ENCODE measurements around the gene SSTR4. TPM values are rescaled to one million over a fixed set of nuclear protein-coding genes. Genes with fewer than 3 reads are reported as not detected.

Gene SSTR4
- total and polyA plus RNA-seq, 2 experiments from 2014 or later, result not detected

DNA sequence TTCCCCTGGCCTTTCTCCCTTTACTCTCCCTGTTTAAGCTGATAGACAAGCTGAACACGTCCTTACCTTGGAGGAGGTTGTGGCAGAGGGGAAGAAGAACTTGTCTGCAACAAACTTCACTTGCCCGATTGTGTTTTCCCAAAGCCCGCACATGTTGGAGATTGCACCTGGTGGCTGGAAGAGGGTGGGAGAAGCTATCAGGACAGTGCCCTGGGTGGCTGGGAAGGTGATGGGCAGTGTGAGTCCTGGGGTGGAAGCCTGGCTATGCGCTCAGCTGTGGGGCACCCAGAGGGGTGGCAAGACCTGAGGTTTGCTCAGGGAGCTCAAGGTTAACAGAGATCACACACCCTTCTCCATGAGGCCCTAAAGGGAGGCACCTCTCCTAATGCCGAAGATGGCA is 25.0 kb upstream of the SSTR4 start:
- H3K79me2 ChIP-seq (ENCODE audit: insufficient read depth), result no peaks in the 10 kb centered on the region
- H3K9ac ChIP-seq, result no peak overlapping the region
- H3K4me3 ChIP-seq, result no peak overlapping the region
- H3K4me1 ChIP-seq (ENCODE audit: insufficient read depth), result peaks cover 6% of the 10 kb centered on the region
- no peaks in the 10 kb centered on the region for H3K9me2 ChIP-seq (ENCODE audit: insufficient read depth)
- H4K20me1 ChIP-seq (ENCODE audit: insufficient read depth), result no peaks in the 10 kb centered on the region
- H3K9me3 ChIP-seq (ENCODE audit: low read depth), result no peaks in the 10 kb centered on the region
- TF ChIP-seq EZH2phosphoT487 (IDR thresholded peaks at IDR 0.05; ENCODE audit: insufficient read depth, low read depth) (no peak), EZH2 (IDR thresholded peaks at IDR 0.05; ENCODE audit: insufficient read depth, poor library complexity, severe bottlenecking) (no peak)
- H3F3A ChIP-seq (ENCODE audit: insufficient read depth), result no peaks in the 10 kb centered on the region
- in situ Hi-C loops (cut with MboI), result no loop called here
- no peak overlapping the region for H3K27ac ChIP-seq
- 94 to 97% methylated on average over 5 of the region's 5 CpGs for WGBS, 2 experiments (ENCODE audit: low coverage in 1 of 2, low lambda C conversion rate in 2 of 2, missing lambda C conversion rate in 2 of 2)
- no peak overlapping the region for H2AFZ ChIP-seq
- H3K27me3 ChIP-seq (replicated peaks; ENCODE audit: insufficient read depth), result 0 out of 2 replicates have a peak, but pooled peaks cover 4% of the 10 kb centered on the region
- DNase-seq, result no peak
- H3K36me3 ChIP-seq (ENCODE audit: low read depth), result no peaks in the 10 kb centered on the region
- no peak overlapping the region for H3K4me2 ChIP-seq (ENCODE audit: unreplicated experiment)

DNA sequence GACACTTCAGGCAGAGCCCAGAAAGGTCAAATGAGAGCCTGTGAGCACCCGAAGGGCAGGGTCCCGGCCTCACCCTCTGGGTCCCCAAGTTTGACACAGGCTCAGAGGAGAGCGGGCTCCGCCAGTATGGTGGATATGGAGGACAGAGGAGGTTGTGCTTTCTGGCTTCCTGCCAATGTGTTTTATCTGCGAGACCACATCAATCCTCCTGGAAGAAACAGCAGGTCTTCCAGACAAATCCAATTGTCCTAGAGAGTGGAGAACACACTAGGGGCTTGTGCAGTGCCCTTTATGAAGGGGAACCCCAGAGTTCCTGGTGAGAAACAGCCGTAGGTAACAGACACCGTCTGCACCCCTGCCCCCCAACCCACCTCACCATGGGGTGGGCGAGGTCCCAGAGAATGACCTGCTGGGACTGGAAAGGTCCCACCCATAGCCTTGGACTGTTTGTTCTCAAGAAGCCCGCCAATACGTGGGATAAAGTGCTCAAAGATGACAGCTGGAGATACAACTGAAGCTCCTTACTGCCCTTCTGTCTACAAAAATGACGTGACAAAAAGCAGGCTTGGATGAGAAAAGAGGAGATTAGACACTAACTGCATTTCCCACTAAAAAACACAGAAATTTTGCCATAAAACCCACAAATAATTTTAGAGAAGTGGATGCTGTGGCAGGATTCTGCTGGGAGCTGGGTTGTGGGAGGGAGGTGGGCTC is 23.9 kb upstream of the SSTR4 start:
- TF ChIP-seq EZH2 (IDR thresholded peaks at IDR 0.05; ENCODE audit: insufficient read depth, poor library complexity, severe bottlenecking), result no peak
- no peak for TF ChIP-seq EZH2phosphoT487 (IDR thresholded peaks at IDR 0.05; ENCODE audit: insufficient read depth, low read depth)
- in situ Hi-C loops (cut with MboI), result no loop called here
- 85 to 89% methylated on average over 10 to 11 of the region's 11 CpGs for whole genome bisulfite sequencing, 2 experiments (ENCODE audit: low coverage in 1 of 2, low lambda C conversion rate in 2 of 2, missing lambda C conversion rate in 2 of 2)

DNA sequence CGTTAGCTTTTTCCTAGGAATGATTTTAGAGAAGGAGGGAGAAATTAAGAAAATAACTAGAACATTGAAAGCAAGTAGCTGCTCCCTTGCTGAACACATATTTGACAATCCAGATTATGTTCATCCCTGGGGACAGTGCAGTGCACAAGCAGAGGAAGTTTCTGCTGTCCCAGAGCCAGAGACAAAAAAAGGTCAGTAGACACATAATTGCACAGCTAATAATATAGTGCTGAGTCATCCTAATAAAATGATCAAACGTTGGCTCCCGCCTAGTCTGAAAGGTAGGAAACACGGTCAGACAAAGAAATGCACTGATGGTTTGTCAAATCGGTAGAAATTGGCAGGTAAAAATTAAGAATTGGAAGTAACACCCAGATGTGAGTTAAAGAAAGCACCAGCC is 21.7 kb upstream of the SSTR4 start:
- H3K9ac ChIP-seq, result no peak overlapping the region
- in situ Hi-C loops (cut with MboI), result no loop called here
- TF ChIP-seq EZH2phosphoT487 (IDR thresholded peaks at IDR 0.05; ENCODE audit: insufficient read depth, low read depth) (no peak), EZH2 (IDR thresholded peaks at IDR 0.05; ENCODE audit: insufficient read depth, poor library complexity, severe bottlenecking) (no peak)
- peaks cover 3% of the 10 kb centered on the region for H3K4me1 ChIP-seq (ENCODE audit: insufficient read depth)
- no peak for DNase-seq
- H3K27ac ChIP-seq, result no peak overlapping the region
- H2AFZ ChIP-seq, result no peak overlapping the region
- no peak overlapping the region for H3K4me3 ChIP-seq
- 32 to 43% methylated on average over 5 of the region's 5 CpGs for WGBS, 2 experiments (ENCODE audit: low coverage in 1 of 2, low lambda C conversion rate in 2 of 2, missing lambda C conversion rate in 2 of 2)
- no peaks in the 10 kb centered on the region for H3K79me2 ChIP-seq (ENCODE audit: insufficient read depth)
- no peaks in the 10 kb centered on the region for H3K9me3 ChIP-seq (ENCODE audit: low read depth)
- H3K36me3 ChIP-seq (ENCODE audit: low read depth), result no peaks in the 10 kb centered on the region
- H3K9me2 ChIP-seq (ENCODE audit: insufficient read depth), result no peaks in the 10 kb centered on the region
- no peaks in the 10 kb centered on the region for H3F3A ChIP-seq (ENCODE audit: insufficient read depth)
- no peak overlapping the region for H3K4me2 ChIP-seq (ENCODE audit: unreplicated experiment)
- H4K20me1 ChIP-seq (ENCODE audit: insufficient read depth), result no peaks in the 10 kb centered on the region
- 0 out of 2 replicates have a peak, but pooled peaks cover 16% of the 10 kb centered on the region for H3K27me3 ChIP-seq (replicated peaks; ENCODE audit: insufficient read depth)

More for the DNA sequence above, 23.9 kb upstream of the SSTR4 start:
- H3F3A ChIP-seq (ENCODE audit: insufficient read depth), result no peaks in the 10 kb centered on the region
- H3K9me3 ChIP-seq (ENCODE audit: low read depth), result no peaks in the 10 kb centered on the region
- peaks cover 6% of the 10 kb centered on the region for H3K4me1 ChIP-seq (ENCODE audit: insufficient read depth)
- no peak overlapping the region for H3K9ac ChIP-seq
- no peak for DNase-seq
- H3K9me2 ChIP-seq (ENCODE audit: insufficient read depth), result no peaks in the 10 kb centered on the region
- no peak overlapping the region for H3K4me2 ChIP-seq (ENCODE audit: unreplicated experiment)
- H3K27me3 ChIP-seq (replicated peaks; ENCODE audit: insufficient read depth), result 0 out of 2 replicates have a peak, but pooled peaks cover 5% of the 10 kb centered on the region
- no peaks in the 10 kb centered on the region for H3K79me2 ChIP-seq (ENCODE audit: insufficient read depth)
- H3K4me3 ChIP-seq, result no peak overlapping the region
- no peaks in the 10 kb centered on the region for H4K20me1 ChIP-seq (ENCODE audit: insufficient read depth)
- H3K27ac ChIP-seq, result no peak overlapping the region
- no peak overlapping the region for H2AFZ ChIP-seq
- H3K36me3 ChIP-seq (ENCODE audit: low read depth), result no peaks in the 10 kb centered on the region

DNA sequence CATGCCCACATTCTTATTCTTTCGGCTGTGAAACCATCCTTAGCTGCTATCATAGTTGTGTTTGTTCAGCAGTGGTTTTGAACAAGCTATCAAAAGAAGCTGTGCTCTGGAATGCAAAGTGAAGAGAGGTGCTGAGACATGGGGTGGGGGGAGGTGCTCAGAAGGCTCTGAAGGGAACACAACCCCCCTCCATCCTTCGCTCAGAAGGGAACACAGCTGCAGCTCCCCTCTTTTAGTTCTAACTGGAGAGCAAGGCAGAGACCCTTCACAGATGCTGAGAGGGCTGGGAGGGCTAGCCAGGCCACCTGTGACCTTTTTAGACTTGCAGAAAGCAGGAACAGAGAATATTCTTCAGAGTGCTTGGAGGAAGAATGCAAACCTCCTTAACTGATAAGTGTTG is 17.6 kb upstream of the SSTR4 start:
- TF ChIP-seq EZH2 (IDR thresholded peaks at IDR 0.05; ENCODE audit: insufficient read depth, poor library complexity, severe bottlenecking) (no peak), EZH2phosphoT487 (IDR thresholded peaks at IDR 0.05; ENCODE audit: insufficient read depth, low read depth) (no peak)
- no peaks in the 10 kb centered on the region for H3K9me3 ChIP-seq (ENCODE audit: low read depth)
- H3F3A ChIP-seq (ENCODE audit: insufficient read depth), result no peaks in the 10 kb centered on the region
- H4K20me1 ChIP-seq (ENCODE audit: insufficient read depth), result no peaks in the 10 kb centered on the region
- no peak for DNase-seq
- H3K27me3 ChIP-seq (replicated peaks; ENCODE audit: insufficient read depth), result peaks cover 22% of the 10 kb centered on the region; the same call in 1 of the 2 replicates
- H2AFZ ChIP-seq, result no peak overlapping the region
- H3K79me2 ChIP-seq (ENCODE audit: insufficient read depth), result no peaks in the 10 kb centered on the region
- H3K9me2 ChIP-seq (ENCODE audit: insufficient read depth), result no peaks in the 10 kb centered on the region
- H3K4me1 ChIP-seq (ENCODE audit: insufficient read depth), result no peaks in the 10 kb centered on the region
- H3K9ac ChIP-seq, result no peak overlapping the region
- H3K4me2 ChIP-seq (ENCODE audit: unreplicated experiment), result no peak overlapping the region
- no peak overlapping the region for H3K4me3 ChIP-seq
- no peaks in the 10 kb centered on the region for H3K36me3 ChIP-seq (ENCODE audit: low read depth)
- no peak overlapping the region for H3K27ac ChIP-seq
- in situ Hi-C loops (cut with MboI), result no loop called here
- 54 to 62% methylated on average over 2 of the region's 2 CpGs for WGBS, 2 experiments (ENCODE audit: low coverage in 1 of 2, low lambda C conversion rate in 2 of 2, missing lambda C conversion rate in 2 of 2)
